ENCODE measurements around the gene BRSK1. TPM values are rescaled to one million over a fixed set of nuclear protein-coding genes. Genes with fewer than 3 reads are reported as not detected.

The BRSK1 gene
- total RNA-seq, 6 donors from 2014 or later, result 1.0 to 2.7 (median 1.1) TPM; not detected in 1

GRCh38 chr19:55314396-55314795 is 30.6 kb downstream of the BRSK1 start:
- Histone ChIP-seq H3K27ac (no peak overlapping the region), H3K27me3 (no peaks in the 10 kb centered on the region), H3K4me1 (no peaks in the 10 kb centered on the region), H3K4me3 (no peak overlapping the region), H3K9me3 (no peaks in the 10 kb centered on the region), H3K36me3 (no peaks in the 10 kb centered on the region)
- DNase-seq (no peak), ATAC-seq (ENCODE audit: low FRiP score in 2 of 2) (no peak)
- no peak for TF ChIP-seq POLR2AphosphoS5 (IDR thresholded peaks at IDR 0.05)
- TF ChIP-seq POLR2A (IDR thresholded peaks at IDR 0.05), result no peak
- TF ChIP-seq CTCF (IDR thresholded peaks at IDR 0.05), result no peak
- TF ChIP-seq EP300 (IDR thresholded peaks at IDR 0.05), result no peak
- WGBS, 2 donors, result 85 to 88% methylated on average over 8 of the region's 8 CpGs

- no peak for TF ChIP-seq POLR2AphosphoS5 (IDR thresholded peaks at IDR 0.05)
- no peak for TF ChIP-seq POLR2A (IDR thresholded peaks at IDR 0.05)
- no peak for TF ChIP-seq CTCF (IDR thresholded peaks at IDR 0.05)
- Histone ChIP-seq H3K9me3 (no peaks in the 10 kb centered on the region), H3K27me3 (no peaks in the 10 kb centered on the region), H3K4me1 (no peaks in the 10 kb centered on the region), H3K36me3 (no peaks in the 10 kb centered on the region), H3K27ac (no peak overlapping the region), H3K4me3 (no peak overlapping the region)
- ATAC-seq (ENCODE audit: low FRiP score in 2 of 2) (no peak), DNase-seq (no peak)
- WGBS, 2 donors, result 80 to 85% methylated on average over 13 of the region's 13 CpGs
These were observed 32.2 kb downstream of the BRSK1 start for GRCh38 chr19:55315956-55316525.

GRCh38 chr19:55316646-55317045 is 32.8 kb downstream of the BRSK1 start:
- WGBS, 2 donors, result 84 to 90% methylated on average over 5 to 8 of the region's 8 CpGs
- DNase-seq (no peak), ATAC-seq (ENCODE audit: low FRiP score in 2 of 2) (no peak)
- H3K27ac ChIP-seq, result no peak overlapping the region
- H3K9me3 ChIP-seq, result no peaks in the 10 kb centered on the region
- no peak for TF ChIP-seq CTCF (IDR thresholded peaks at IDR 0.05)
- TF ChIP-seq POLR2A (IDR thresholded peaks at IDR 0.05), result no peak
- no peaks in the 10 kb centered on the region for H3K4me1 ChIP-seq
- H3K36me3 ChIP-seq, result no peaks in the 10 kb centered on the region
- no peaks in the 10 kb centered on the region for H3K27me3 ChIP-seq
- H3K4me3 ChIP-seq, result no peak overlapping the region

- no peaks in the 10 kb centered on the region for H3K4me1 ChIP-seq
- ATAC-seq (ENCODE audit: low FRiP score in 2 of 2) (peak in 1 of 2 donors; percentile 18), DNase-seq (no peak)
- H3K27ac ChIP-seq, result no peak overlapping the region
- no peak overlapping the region for H3K4me3 ChIP-seq
- no peak for TF ChIP-seq POLR2A (IDR thresholded peaks at IDR 0.05)
- TF ChIP-seq POLR2AphosphoS5 (IDR thresholded peaks at IDR 0.05), result no peak
- no peak for TF ChIP-seq EP300 (IDR thresholded peaks at IDR 0.05)
- no peak for TF ChIP-seq CTCF (IDR thresholded peaks at IDR 0.05)
- no peaks in the 10 kb centered on the region for H3K27me3 ChIP-seq
- 30 to 31% methylated on average over 17 of the region's 21 CpGs for WGBS, 2 donors
- H3K9me3 ChIP-seq, result no peaks in the 10 kb centered on the region
- no peaks in the 10 kb centered on the region for H3K36me3 ChIP-seq
These were observed 36.0 kb downstream of the BRSK1 start for GRCh38 chr19:55319785-55320184.

- WGBS, 2 donors, result 60 to 68% methylated on average over 3 to 7 of the region's 8 CpGs
- no peak overlapping the region for H3K27ac ChIP-seq
- TF ChIP-seq EP300 (IDR thresholded peaks at IDR 0.05) (no peak), CTCF (IDR thresholded peaks at IDR 0.05) (no peak), POLR2A (IDR thresholded peaks at IDR 0.05) (no peak), POLR2AphosphoS5 (IDR thresholded peaks at IDR 0.05) (no peak)
- no peaks in the 10 kb centered on the region for H3K4me1 ChIP-seq
- ATAC-seq (ENCODE audit: low FRiP score in 2 of 2) (no peak), DNase-seq (no peak)
- no peaks in the 10 kb centered on the region for H3K36me3 ChIP-seq
- H3K27me3 ChIP-seq, result no peaks in the 10 kb centered on the region
- no peaks in the 10 kb centered on the region for H3K9me3 ChIP-seq
- no peak overlapping the region for H3K4me3 ChIP-seq
These were observed 37.1 kb downstream of the BRSK1 start for GRCh38 chr19:55320844-55321419.
